SK-N-SH (cell line): ENCODE measurements around the gene SLC45A1.

Experiments used
- POLR2AphosphoS5 ChIP-seq: IDR thresholded peaks from 2 replicates; pipeline ENCODE4 v1.6.1; 2012; ENCODE audit warnings: low read depth, low read length
- SMC3 ChIP-seq: IDR thresholded peaks from 2 replicates; pipeline ENCODE4 v1.6.1; 2012; ENCODE audit warnings: low read depth, low read length, improper control_type of control experiment

DNA sequence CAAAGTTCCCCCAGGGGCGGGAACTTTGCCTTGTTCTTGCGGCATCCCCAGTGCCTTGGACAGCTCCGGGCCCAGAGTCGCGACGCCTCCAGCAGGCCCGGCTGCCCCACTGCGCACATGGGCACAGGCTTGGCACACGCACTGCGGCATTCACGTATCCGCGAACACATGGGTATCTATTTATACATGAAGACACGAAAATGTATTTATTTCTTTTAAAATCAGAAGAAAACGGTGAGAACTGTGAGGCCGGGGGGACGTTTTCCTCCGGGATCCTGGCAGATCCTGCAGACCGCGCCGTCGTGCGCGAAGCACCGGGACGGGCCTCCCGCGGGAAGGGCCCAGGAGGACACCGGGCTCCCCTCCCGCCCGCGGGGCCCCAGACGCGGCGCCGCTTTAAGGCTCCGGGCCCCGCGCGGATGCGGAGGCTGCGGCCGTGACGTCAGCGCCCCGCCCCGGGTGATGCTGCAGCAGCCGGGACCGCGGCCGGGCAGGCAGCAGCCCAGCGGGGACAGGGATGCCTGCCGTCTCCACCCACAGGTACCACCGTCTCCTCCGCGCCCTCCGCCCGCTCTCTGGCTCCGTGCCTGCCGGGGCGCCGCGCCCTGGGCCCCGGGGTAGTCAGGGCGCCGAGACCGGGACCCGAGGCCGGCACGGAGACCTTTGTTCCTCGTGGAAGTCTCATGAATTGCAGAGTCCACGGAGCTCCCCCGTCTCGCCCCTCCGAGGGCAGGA, at the start of gene SLC45A1:
- TF ChIP-seq POLR2AphosphoS5 = no peak
- no peak for TF ChIP-seq SMC3
